GM12872 (cell line): Measurements from ENCODE around the gene P2RY11.

ENCODE experiments used
- CTCF ChIP-seq: IDR thresholded peaks from 3 replicates; pipeline ENCODE4 v1.5.1; 2011; ENCODE audit warnings: low read depth, mild to moderate bottlenecking, low read length, moderate library complexity; ENCODE audit not compliant: insufficient read depth

Gene P2RY11

GRCh38 chr19:10138879-10139795 is 27.6 kb downstream of the P2RY11 start:
- TF ChIP-seq CTCF, result no peak

DNA sequence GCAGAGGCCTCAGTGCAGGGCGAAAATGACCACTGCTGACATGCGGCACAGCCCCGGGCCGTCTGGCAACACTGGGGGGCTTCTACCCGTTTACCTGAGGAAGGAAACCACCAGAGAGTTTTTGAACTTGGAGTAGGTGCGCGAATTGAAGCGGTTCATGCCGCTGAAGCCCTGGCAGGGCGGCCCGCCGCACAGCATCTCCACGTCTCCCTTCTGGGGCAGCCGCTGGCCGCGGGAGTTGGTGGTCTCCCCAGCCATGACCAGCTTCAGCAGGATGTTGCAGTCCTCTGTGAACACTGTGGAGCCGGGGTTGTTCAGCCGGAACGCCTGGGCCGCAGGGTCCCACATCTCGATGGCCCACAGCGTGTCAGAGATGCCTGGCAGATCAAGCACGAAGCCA is 28.5 kb downstream of the P2RY11 start:
- no peak for TF ChIP-seq CTCF

- TF ChIP-seq CTCF, result no peak
Observed at GRCh38 chr19:10141479-10141878, 30.0 kb downstream of the P2RY11 start.

- TF ChIP-seq CTCF, result no peak
Observed at GRCh38 chr19:10141973-10142372, 30.5 kb downstream of the P2RY11 start.

GRCh38 chr19:10142701-10143375 is 31.3 kb downstream of the P2RY11 start:
- no peak for TF ChIP-seq CTCF

GRCh38 chr19:10143681-10144080 is 32.2 kb downstream of the P2RY11 start:
- TF ChIP-seq CTCF, result no peak

GRCh38 chr19:10144361-10144760 is 32.9 kb downstream of the P2RY11 start:
- no peak for TF ChIP-seq CTCF
